ENCODE measurements around the gene TPP2.

DNA sequence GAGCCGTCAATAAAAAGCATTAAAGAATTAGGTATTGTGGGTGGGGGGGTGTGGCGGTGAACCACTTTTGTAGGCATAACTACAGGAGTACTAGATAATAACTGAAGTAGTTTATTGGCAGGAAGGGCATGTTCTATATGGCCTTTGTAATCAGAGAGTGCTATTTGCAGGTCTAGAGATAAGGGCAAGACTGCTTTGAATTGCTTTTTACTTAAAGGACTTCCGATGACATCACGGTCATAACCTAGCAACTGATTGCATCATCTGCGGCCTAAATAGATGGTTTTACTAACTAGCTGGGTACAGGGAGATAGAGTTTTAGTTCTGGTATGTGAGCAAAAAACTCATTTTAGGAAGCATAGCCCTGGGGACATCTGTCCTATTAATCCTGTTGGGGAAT, 73.3 kb downstream of the TPP2 start:
- TF ChIP-seq, protein P1, sequence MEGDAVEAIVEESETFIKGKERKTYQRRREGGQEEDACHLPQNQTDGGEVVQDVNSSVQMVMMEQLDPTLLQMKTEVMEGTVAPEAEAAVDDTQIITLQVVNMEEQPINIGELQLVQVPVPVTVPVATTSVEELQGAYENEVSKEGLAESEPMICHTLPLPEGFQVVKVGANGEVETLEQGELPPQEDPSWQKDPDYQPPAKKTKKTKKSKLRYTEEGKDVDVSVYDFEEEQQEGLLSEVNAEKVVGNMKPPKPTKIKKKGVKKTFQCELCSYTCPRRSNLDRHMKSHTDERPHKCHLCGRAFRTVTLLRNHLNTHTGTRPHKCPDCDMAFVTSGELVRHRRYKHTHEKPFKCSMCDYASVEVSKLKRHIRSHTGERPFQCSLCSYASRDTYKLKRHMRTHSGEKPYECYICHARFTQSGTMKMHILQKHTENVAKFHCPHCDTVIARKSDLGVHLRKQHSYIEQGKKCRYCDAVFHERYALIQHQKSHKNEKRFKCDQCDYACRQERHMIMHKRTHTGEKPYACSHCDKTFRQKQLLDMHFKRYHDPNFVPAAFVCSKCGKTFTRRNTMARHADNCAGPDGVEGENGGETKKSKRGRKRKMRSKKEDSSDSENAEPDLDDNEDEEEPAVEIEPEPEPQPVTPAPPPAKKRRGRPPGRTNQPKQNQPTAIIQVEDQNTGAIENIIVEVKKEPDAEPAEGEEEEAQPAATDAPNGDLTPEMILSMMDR (IDR thresholded peaks at IDR 0.05), result no peak
- TF ChIP-seq, protein P2, sequence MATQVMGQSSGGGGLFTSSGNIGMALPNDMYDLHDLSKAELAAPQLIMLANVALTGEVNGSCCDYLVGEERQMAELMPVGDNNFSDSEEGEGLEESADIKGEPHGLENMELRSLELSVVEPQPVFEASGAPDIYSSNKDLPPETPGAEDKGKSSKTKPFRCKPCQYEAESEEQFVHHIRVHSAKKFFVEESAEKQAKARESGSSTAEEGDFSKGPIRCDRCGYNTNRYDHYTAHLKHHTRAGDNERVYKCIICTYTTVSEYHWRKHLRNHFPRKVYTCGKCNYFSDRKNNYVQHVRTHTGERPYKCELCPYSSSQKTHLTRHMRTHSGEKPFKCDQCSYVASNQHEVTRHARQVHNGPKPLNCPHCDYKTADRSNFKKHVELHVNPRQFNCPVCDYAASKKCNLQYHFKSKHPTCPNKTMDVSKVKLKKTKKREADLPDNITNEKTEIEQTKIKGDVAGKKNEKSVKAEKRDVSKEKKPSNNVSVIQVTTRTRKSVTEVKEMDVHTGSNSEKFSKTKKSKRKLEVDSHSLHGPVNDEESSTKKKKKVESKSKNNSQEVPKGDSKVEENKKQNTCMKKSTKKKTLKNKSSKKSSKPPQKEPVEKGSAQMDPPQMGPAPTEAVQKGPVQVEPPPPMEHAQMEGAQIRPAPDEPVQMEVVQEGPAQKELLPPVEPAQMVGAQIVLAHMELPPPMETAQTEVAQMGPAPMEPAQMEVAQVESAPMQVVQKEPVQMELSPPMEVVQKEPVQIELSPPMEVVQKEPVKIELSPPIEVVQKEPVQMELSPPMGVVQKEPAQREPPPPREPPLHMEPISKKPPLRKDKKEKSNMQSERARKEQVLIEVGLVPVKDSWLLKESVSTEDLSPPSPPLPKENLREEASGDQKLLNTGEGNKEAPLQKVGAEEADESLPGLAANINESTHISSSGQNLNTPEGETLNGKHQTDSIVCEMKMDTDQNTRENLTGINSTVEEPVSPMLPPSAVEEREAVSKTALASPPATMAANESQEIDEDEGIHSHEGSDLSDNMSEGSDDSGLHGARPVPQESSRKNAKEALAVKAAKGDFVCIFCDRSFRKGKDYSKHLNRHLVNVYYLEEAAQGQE (IDR thresholded peaks at IDR 0.05; ENCODE audit: insufficient read depth in 1 of 2, low read depth in 2 of 2, low read length in 1 of 2), result no peak
- no peak for TF ChIP-seq POLR2AphosphoS5 (IDR thresholded peaks at IDR 0.05; ENCODE audit: low read depth, low read length)

Measured in Panc1 (cell line).